K562 (cell line): ENCODE measurements around the gene NEURL1. TPM values are rescaled to one million over a fixed set of nuclear protein-coding genes. Genes with fewer than 3 reads are reported as not detected.

Experiments used
- BRD9 ChIP-seq: fragments of 450-650 bp; IDR thresholded peaks from 2 replicates; pipeline ENCODE4 v1.6.1; 2018; ENCODE audit warnings: low read depth; ENCODE audit not compliant: partially characterized antibody
- C11orf30 ChIP-seq: fragments of 450-650 bp; IDR thresholded peaks from 2 replicates; pipeline ENCODE4 v1.6.1; 2016; ENCODE audit warnings: low read depth, mild to moderate bottlenecking
- CREM ChIP-seq: IDR thresholded peaks from 2 replicates; pipeline ENCODE4 v1.6.1; 2014; ENCODE audit warnings: antibody characterized with exemption, low read depth
- DDX20 ChIP-seq: fragments of 450-650 bp; IDR thresholded peaks from 2 replicates; pipeline ENCODE4 v1.6.1; 2016; ENCODE audit warnings: missing genetic modification characterization, low read depth, mild to moderate bottlenecking, missing compliant biosample characterization, moderate library complexity
- DMBX1 ChIP-seq: fragments of 250-450 bp; sonication (Bioruptor Pico); IDR thresholded peaks from 2 replicates; pipeline ENCODE4 v1.8.0; 2022; ENCODE audit warnings: inconsistent platforms, mild to moderate bottlenecking, moderate library complexity, borderline replicate concordance
- DPF2 ChIP-seq: fragments of 450-650 bp; IDR thresholded peaks from 2 replicates; pipeline ENCODE4 v1.6.1; 2016
- E4F1 ChIP-seq: fragments of 250-450 bp; sonication (Bioruptor Pico); IDR thresholded peaks from 2 replicates; pipeline ENCODE4 v1.5.0; 2021; ENCODE audit warnings: mild to moderate bottlenecking, borderline replicate concordance
- ELF2 ChIP-seq: fragments of 250-450 bp; sonication (Bioruptor Pico); IDR thresholded peaks from 2 replicates; pipeline ENCODE4 v1.5.0; 2021; ENCODE audit warnings: mild to moderate bottlenecking
- GTF3C2 ChIP-seq: IDR thresholded peaks from 3 replicates; pipeline ENCODE4 v1.6.1; 2011; ENCODE audit warnings: borderline replicate concordance, mild to moderate bottlenecking, moderate library complexity; ENCODE audit not compliant: insufficient read length; ENCODE audit errors: extremely low read depth
- LEF1 ChIP-seq: fragments of 450-650 bp; IDR thresholded peaks from 2 replicates; pipeline ENCODE4 v1.6.1; 2016; ENCODE audit warnings: mild to moderate bottlenecking
- MAFF ChIP-seq: IDR thresholded peaks from 2 replicates; pipeline ENCODE4 v1.6.1; 2012; ENCODE audit warnings: low read length, improper control_type of control experiment
- MCM2 ChIP-seq: fragments of 450-650 bp; IDR thresholded peaks from 2 replicates; pipeline ENCODE4 v1.6.1; 2017; ENCODE audit warnings: low read depth, mild to moderate bottlenecking
- NFE2L1 ChIP-seq: fragments of 450-650 bp; IDR thresholded peaks from 2 replicates; pipeline ENCODE4 v1.6.1; 2016; ENCODE audit warnings: missing genetic modification characterization, low read depth, mild to moderate bottlenecking, missing compliant biosample characterization, moderate library complexity, borderline replicate concordance
- PHB ChIP-seq: fragments of 250-450 bp; sonication (Bioruptor Pico); IDR thresholded peaks from 2 replicates; pipeline ENCODE4 v1.5.0; 2021
- RCOR1 ChIP-seq, 2 experiments: IDR thresholded peaks; 2 replicates each; pipeline ENCODE4 v1.6.1; 2012; ENCODE audit warnings: low read depth in 2 of 2, low read length in 2 of 2, borderline replicate concordance in 1 of 2, improper control_type of control experiment in 1 of 2
- SNRNP70 ChIP-seq: fragments of 200-400 bp; formaldehyde crosslinking; optimal IDR thresholded peaks from 2 replicates; pipeline ENCODE3; 2017; ENCODE audit warnings: low read depth, low read length
- SREBF2 ChIP-seq: sonication (generic); formaldehyde crosslinking; IDR thresholded peaks from 2 replicates; pipeline ENCODE4 v1.4.0; 2020; ENCODE audit warnings: mild to moderate bottlenecking, missing genetic modification reagents
- TRIM25 ChIP-seq: fragments of 450-650 bp; IDR thresholded peaks from 2 replicates; pipeline ENCODE4 v1.7.0; 2016; ENCODE audit warnings: borderline replicate concordance
- U2AF2 ChIP-seq: fragments of 200-400 bp; formaldehyde crosslinking; optimal IDR thresholded peaks from 2 replicates; pipeline ENCODE3; 2017; ENCODE audit warnings: low read depth, mild to moderate bottlenecking, low read length
- WHSC1 ChIP-seq: IDR thresholded peaks from one replicate; pipeline ENCODE4 v1.6.1; 2012; ENCODE audit warnings: low read length, control low read depth, inconsistent platforms
- ZNF174 ChIP-seq: fragments of 250-450 bp; sonication (Bioruptor Pico); IDR thresholded peaks from 2 replicates; pipeline ENCODE4 v1.4.0; 2020; ENCODE audit warnings: mild to moderate bottlenecking
- ZNF239 ChIP-seq: fragments of 250-450 bp; sonication (Bioruptor Pico); IDR thresholded peaks from 2 replicates; pipeline ENCODE4 v1.4.0; 2020; ENCODE audit warnings: mild to moderate bottlenecking
- ZNF511 ChIP-seq: sonication (generic); formaldehyde crosslinking; IDR thresholded peaks from 2 replicates; pipeline ENCODE4 v1.8.0; 2022; ENCODE audit warnings: mild to moderate bottlenecking, missing genetic modification reagents
- ZNF780A ChIP-seq: fragments of 250-450 bp; sonication (Bioruptor Pico); IDR thresholded peaks from 2 replicates; pipeline ENCODE4 v1.5.0; 2021; ENCODE audit warnings: mild to moderate bottlenecking
- ZSCAN29 ChIP-seq: fragments of 450-650 bp; IDR thresholded peaks from 2 replicates; pipeline ENCODE4 v1.6.1; 2017
- polyA plus RNA-seq, 8 experiments: library from polyadenylated mRNA; depleted of rRNA in 4 of 8; stranded (reverse) in 5 of 8; unstranded in 3 of 8; fragments of >200 nt; fragmentation: Nextera tagmentation in 2 of 8; fragmentation: Illumina TruSeq in 1 of 8; extraction: Ambion mirVana in 2 of 8; extraction: Trizol in 1 of 8; gene quantifications; 2 replicates each; pipeline versions ENCODE4 v1.2.1 to v1.2.3, GENCODE V29; 2011 to 2014; ENCODE audit warnings: inconsistent platforms in 1 of 8, missing spikeins in 1 of 8
- total RNA-seq, 7 experiments: library from RNA; depleted of rRNA in 6 of 7; stranded (reverse); fragments of >200 nt in 6 of 7; fragmentation: Illumina TruSeq in 2 of 7; extraction: Trizol in 2 of 7; gene quantifications; 2 replicates each; pipeline versions ENCODE4 v1.2.1 to v1.2.3, GENCODE V29; 2011 to 2021; ENCODE audit warnings: low replicate concordance in 1 of 7

The NEURL1 gene
- total and polyA plus RNA-seq, 9 of the 15 experiments (the other 6 are each of a cell fraction or from before 2014, with no cell fraction given), result 0.01 to 0.45 (median 0.16) TPM; not detected in 5

GRCh38 chr10:103525901-103526300, 32.4 kb downstream of the NEURL1 start (continued):
- no peak for TF ChIP-seq DDX20
- TF ChIP-seq ZSCAN29, result no peak
- TF ChIP-seq DMBX1 (CRISPR knock-in tag), result no peak
- peak; percentile 81 for TF ChIP-seq C11orf30
- TF ChIP-seq MCM2, result no peak
- TF ChIP-seq BRD9, result no peak
- TF ChIP-seq MAFF, result peak; percentile 28; the same call in 1 of the 2 replicates
- TF ChIP-seq U2AF2, result no peak
- TF ChIP-seq TRIM25, result no peak
- TF ChIP-seq ELF2 (CRISPR knock-in tag), result no peak
- no peak for TF ChIP-seq ZNF511
- no peak for TF ChIP-seq ZNF239
- TF ChIP-seq PHB (CRISPR knock-in tag), result no peak
- TF ChIP-seq SREBF2, result no peak
- TF ChIP-seq CREM, result no peak
- TF ChIP-seq RCOR1 (IDR thresholded peaks at IDR 0.05; ENCODE audit: borderline replicate concordance in 1 of 2, low read depth in 2 of 2, low read length in 2 of 2), result no peak
- TF ChIP-seq NFE2L1 (tag), result peak; percentile 8; the same call in 1 of the 2 replicates
- 0 out of 2 replicates have a peak, but pooled peaks have one; percentile 24 for TF ChIP-seq DPF2
- TF ChIP-seq LEF1, result no peak
- no peak for TF ChIP-seq GTF3C2
- TF ChIP-seq ZNF174 (CRISPR knock-in tag), result no peak
- TF ChIP-seq SNRNP70, result no peak
- TF ChIP-seq ZNF780A (CRISPR knock-in tag), result no peak
- no peak for TF ChIP-seq WHSC1
- TF ChIP-seq E4F1 (CRISPR knock-in tag), result no peak
